Parathyroid adenoma (tissue), 2 donors: ENCODE data around the gene GNG13.
A peak's percentile ranks its signal among the peaks of the same experiment; 100 is the strongest.

Experiments
- H2AFZ ChIP-seq: fragments of 300-600 bp; sonication (generic); one replicate; pipeline ENCODE4 v1.7.0; 2017; ENCODE audit warnings: antibody characterized with exemption, mild to moderate bottlenecking
- H3K27ac ChIP-seq: fragments of 300-600 bp; sonication (generic); one replicate; pipeline ENCODE4 v1.7.0; 2017
- H3K27me3 ChIP-seq: fragments of 300-600 bp; sonication (generic); one replicate; pipeline ENCODE4 v1.7.0; 2017; ENCODE audit warnings: low read length; ENCODE audit not compliant: control insufficient read depth, insufficient read depth
- H3K36me3 ChIP-seq: fragments of 300-600 bp; sonication (generic); one replicate; pipeline ENCODE4 v1.7.0; 2017; ENCODE audit warnings: low read length; ENCODE audit not compliant: control insufficient read depth, insufficient read depth
- H3K4me1 ChIP-seq: fragments of 300-600 bp; sonication (generic); one replicate; pipeline ENCODE4 v1.7.0; 2017; ENCODE audit warnings: control low read depth
- H3K4me2 ChIP-seq: fragments of 300-600 bp; sonication (generic); one replicate; pipeline ENCODE4 v1.7.0; 2017; ENCODE audit warnings: low read length
- H3K4me3 ChIP-seq: fragments of 300-600 bp; sonication (generic); one replicate; pipeline ENCODE4 v1.7.0; 2017; ENCODE audit warnings: low read depth, low read length
- H3K79me2 ChIP-seq: fragments of 300-600 bp; sonication (generic); one replicate; pipeline ENCODE4 v1.7.0; 2017; ENCODE audit warnings: control low read depth
- H3K9ac ChIP-seq: fragments of 300-600 bp; sonication (generic); one replicate; pipeline ENCODE4 v1.7.0; 2017; ENCODE audit warnings: mild to moderate bottlenecking
- H3K9me3 ChIP-seq: fragments of 300-600 bp; sonication (generic); one replicate; pipeline ENCODE4 v1.7.0; 2017; ENCODE audit warnings: low read length; ENCODE audit not compliant: control insufficient read depth
- CTCF ChIP-seq: fragments of 300-600 bp; sonication (generic); IDR thresholded peaks from one replicate; pipeline ENCODE4 v1.7.0; 2017; ENCODE audit warnings: antibody characterized with exemption, mild to moderate bottlenecking
- donor health status: primary hyperparathyroidism.

Gene GNG13

DNA sequence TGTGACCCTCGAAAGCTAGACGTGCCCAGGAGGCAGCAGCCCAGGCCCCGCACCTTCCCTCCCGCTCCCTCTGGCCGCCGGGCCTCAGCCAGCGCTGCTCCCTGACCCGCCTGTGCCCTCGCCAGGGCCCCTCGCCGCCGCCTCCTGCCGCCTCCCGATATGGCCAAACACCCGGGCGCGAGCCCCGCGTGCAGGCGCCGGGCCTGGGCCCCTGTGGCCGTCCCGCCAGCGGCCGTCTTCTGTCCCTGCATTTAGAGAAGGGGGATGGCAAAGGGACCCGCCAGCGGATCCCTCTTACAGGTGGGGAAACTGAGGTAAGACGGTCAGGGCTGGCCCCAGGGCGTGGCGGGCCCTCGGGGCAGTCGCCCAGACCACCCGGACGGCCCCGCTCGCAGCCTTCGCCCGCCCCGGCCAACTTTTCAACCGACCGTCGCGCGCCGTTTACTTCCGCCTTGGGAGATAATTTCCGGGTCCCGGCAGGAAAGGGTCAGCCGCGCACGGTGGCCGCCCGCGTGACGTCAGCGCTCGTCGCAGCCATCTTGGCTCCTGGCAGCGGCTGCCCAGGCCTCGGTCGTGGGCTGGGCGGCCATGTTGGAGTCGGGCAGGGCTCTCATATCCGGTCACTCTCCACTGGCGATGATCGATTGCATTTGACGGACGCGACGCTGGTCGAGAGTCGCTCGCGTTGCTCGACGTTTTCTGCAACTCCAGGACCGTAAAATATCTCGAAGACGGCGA lies 7.0 kb upstream of the GNG13 start:
- no peaks in the 10 kb centered on the region for H3K9me3 ChIP-seq
- peak overlapping the region; percentile 85 for H3K4me3 ChIP-seq
- H2AFZ ChIP-seq: peak overlapping the region; percentile 96
- H3K9ac ChIP-seq: peak overlapping the region; percentile 89
- peak overlapping the region; percentile 87 for H3K27ac ChIP-seq
- no peak for TF ChIP-seq CTCF
- no peaks in the 10 kb centered on the region for H3K79me2 ChIP-seq
- peak overlapping the region; percentile 92 for H3K4me2 ChIP-seq
- H3K27me3 ChIP-seq: no peaks in the 10 kb centered on the region
- no peaks in the 10 kb centered on the region for H3K36me3 ChIP-seq
- peaks cover 2% of the 10 kb centered on the region for H3K4me1 ChIP-seq

DNA sequence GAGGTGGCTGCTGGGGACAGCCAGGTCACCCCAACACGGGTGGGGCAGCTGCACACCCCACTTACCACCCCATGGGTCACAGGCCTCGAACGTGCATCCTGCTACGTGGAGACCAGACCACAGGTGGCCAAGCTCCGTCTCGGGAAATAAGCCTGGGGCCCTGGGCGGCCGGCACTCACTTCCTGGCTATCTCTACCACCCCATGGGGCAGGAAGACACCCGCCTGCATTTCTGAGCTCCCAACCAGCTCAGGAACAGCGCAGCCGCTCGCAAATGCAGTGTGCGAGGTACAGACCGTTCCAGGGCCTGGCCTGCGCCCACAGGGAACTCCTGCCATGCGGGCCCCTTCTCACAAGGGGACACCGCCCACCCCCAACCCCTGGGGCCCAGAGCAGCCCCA lies 4.9 kb upstream of the GNG13 start:
- H3K4me2 ChIP-seq: no peak overlapping the region
- H3K27me3 ChIP-seq: no peaks in the 10 kb centered on the region
- peaks cover 2% of the 10 kb centered on the region for H3K4me1 ChIP-seq
- H3K9me3 ChIP-seq: no peaks in the 10 kb centered on the region
- no peak overlapping the region for H3K9ac ChIP-seq
- H2AFZ ChIP-seq: no peak overlapping the region
- H3K27ac ChIP-seq: no peak overlapping the region
- H3K36me3 ChIP-seq: no peaks in the 10 kb centered on the region
- no peak for TF ChIP-seq CTCF
- H3K79me2 ChIP-seq: no peaks in the 10 kb centered on the region
- H3K4me3 ChIP-seq: no peak overlapping the region

DNA sequence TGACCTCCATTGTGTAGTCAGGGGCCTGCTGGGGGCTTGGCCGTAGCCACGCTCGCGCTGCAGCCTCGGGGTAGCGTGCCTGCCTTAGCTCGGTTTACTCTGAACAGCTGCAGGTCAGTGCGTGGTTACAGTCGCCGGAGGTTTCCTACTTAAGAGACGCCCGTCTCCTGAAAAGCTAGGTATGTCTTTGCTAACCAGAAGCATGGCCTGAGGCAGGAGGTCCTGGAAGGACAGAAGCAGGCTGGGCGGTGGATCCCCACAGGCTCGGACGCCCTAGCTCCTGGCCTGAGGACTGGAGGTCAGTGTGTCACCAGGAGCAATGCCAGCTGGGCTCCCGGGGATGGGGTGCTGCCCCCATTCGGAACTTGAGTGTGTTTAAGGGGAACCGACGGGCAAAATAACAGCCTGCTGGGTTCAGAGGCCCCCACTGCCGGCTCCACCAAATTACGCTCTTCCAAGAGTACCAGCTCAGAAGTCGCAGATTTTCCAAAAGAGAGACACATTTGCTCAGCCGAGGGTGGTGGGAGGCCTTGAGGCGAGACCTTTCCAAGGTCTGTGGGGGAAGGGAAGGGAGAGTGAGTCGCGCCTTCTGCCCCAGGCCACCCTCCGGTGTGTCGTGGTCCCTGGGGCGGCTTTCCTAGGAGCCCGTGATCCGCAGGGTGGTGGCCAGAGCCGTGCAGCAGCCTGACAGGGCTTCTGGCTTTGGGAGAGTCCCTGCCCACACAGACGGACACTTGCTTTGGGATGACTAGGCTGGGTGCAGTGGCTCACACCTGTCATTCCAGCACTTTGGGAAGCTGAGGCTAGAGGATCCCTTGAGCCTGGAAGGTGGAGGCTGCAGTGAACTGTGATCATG lies 3.9 kb upstream of the GNG13 start:
- peaks cover 2% of the 10 kb centered on the region for H3K4me1 ChIP-seq
- no peak overlapping the region for H3K27ac ChIP-seq
- no peaks in the 10 kb centered on the region for H3K27me3 ChIP-seq
- no peaks in the 10 kb centered on the region for H3K79me2 ChIP-seq
- no peak overlapping the region for H3K4me3 ChIP-seq
- no peaks in the 10 kb centered on the region for H3K9me3 ChIP-seq
- H3K4me2 ChIP-seq: no peak overlapping the region
- TF ChIP-seq CTCF: no peak
- H2AFZ ChIP-seq: no peak overlapping the region
- H3K36me3 ChIP-seq: no peaks in the 10 kb centered on the region
- no peak overlapping the region for H3K9ac ChIP-seq

- no peaks in the 10 kb centered on the region for H3K27me3 ChIP-seq
Measured at GRCh38 chr16:803754-804080, 3.2 kb upstream of the GNG13 start.

More at GRCh38 chr16:803754-804080, 3.2 kb upstream of the GNG13 start:
- no peaks in the 10 kb centered on the region for H3K9me3 ChIP-seq
- no peak overlapping the region for H3K9ac ChIP-seq
- H3K27ac ChIP-seq: no peak overlapping the region
- H2AFZ ChIP-seq: no peak overlapping the region
- H3K4me2 ChIP-seq: no peak overlapping the region
- H3K4me3 ChIP-seq: no peak overlapping the region
- TF ChIP-seq CTCF: no peak
- no peaks in the 10 kb centered on the region for H3K36me3 ChIP-seq
- H3K79me2 ChIP-seq: no peaks in the 10 kb centered on the region
- peaks cover 2% of the 10 kb centered on the region for H3K4me1 ChIP-seq
